ENCODE results near the gene MON1B.

The MON1B gene

GRCh38 chr16:77250400-77250799 is 59.4 kb downstream of the MON1B start:
- Mint-ChIP-seq H3K4me1 (ENCODE audit: low read depth) (no peaks in the 10 kb centered on the region), H3K4me3 (no peak overlapping the region), H3K9me3 (no peaks in the 10 kb centered on the region), H3K27me3 (ENCODE audit: low read depth) (no peaks in the 10 kb centered on the region), H3K36me3 (ENCODE audit: low read depth) (no peaks in the 10 kb centered on the region), H3K27ac (no peak overlapping the region)
